HG03457 (cell line): ENCODE data around the gene SLC15A1.
"Not testable (repeated sequence)": the region's sequence is repeated elsewhere in the genome, so short reads cannot be mapped to it uniquely, and the experiment has no call there.

ENCODE experiments used
- ATAC-seq: cut with Tn5 transposase; IDR thresholded peaks from one replicate; pipeline ENCODE4 v1.9.1; 2021; ENCODE audit warnings: moderate number of reproducible peaks; ENCODE audit not compliant: unreplicated experiment

The SLC15A1 gene

GRCh38 chr13:98755116-98755515 lies 2.6 kb upstream of the SLC15A1 start:
- ATAC-seq, result no peak

- ATAC-seq, result not testable (repeated sequence)
Observed at GRCh38 chr13:98754468-98754867, 2.0 kb upstream of the SLC15A1 start.

GRCh38 chr13:98751861-98752466 lies 508 bp downstream of the SLC15A1 start:
- ATAC-seq, result no peak

- ATAC-seq, result no peak
Observed at GRCh38 chr13:98751367-98751782, 1.1 kb downstream of the SLC15A1 start.

GRCh38 chr13:98749501-98749900 lies 3.0 kb downstream of the SLC15A1 start:
- ATAC-seq, result no peak

- ATAC-seq, result no peak
Observed at GRCh38 chr13:98746968-98747367, 5.5 kb downstream of the SLC15A1 start.

GRCh38 chr13:98743377-98743776 lies 9.1 kb downstream of the SLC15A1 start:
- no peak for ATAC-seq

GRCh38 chr13:98742961-98743360 lies 9.5 kb downstream of the SLC15A1 start:
- ATAC-seq, result no peak

GRCh38 chr13:98741741-98742435 lies 10.6 kb downstream of the SLC15A1 start:
- ATAC-seq, result no peak

GRCh38 chr13:98740131-98740530 lies 12.3 kb downstream of the SLC15A1 start:
- ATAC-seq, result no peak

- no peak for ATAC-seq
Observed at GRCh38 chr13:98738993-98739392, 13.5 kb downstream of the SLC15A1 start.

GRCh38 chr13:98738213-98738612 lies 14.3 kb downstream of the SLC15A1 start:
- ATAC-seq, result no peak

- ATAC-seq, result no peak
Observed at GRCh38 chr13:98731925-98732324, 20.5 kb downstream of the SLC15A1 start.

GRCh38 chr13:98731038-98731437 lies 21.4 kb downstream of the SLC15A1 start:
- ATAC-seq, result no peak

GRCh38 chr13:98730441-98730840 lies 22.0 kb downstream of the SLC15A1 start:
- ATAC-seq, result no peak

- no peak for ATAC-seq
Observed at GRCh38 chr13:98729658-98730057, 22.8 kb downstream of the SLC15A1 start.

GRCh38 chr13:98722958-98723357 lies 29.5 kb downstream of the SLC15A1 start:
- ATAC-seq, result no peak

- no peak for ATAC-seq
Observed at GRCh38 chr13:98721825-98722510, 30.5 kb downstream of the SLC15A1 start.

- no peak for ATAC-seq
Observed at GRCh38 chr13:98719527-98720250, 32.8 kb downstream of the SLC15A1 start.

GRCh38 chr13:98717891-98718290 lies 34.6 kb downstream of the SLC15A1 start:
- no peak for ATAC-seq

- no peak for ATAC-seq
Observed at GRCh38 chr13:98717256-98717655, 35.2 kb downstream of the SLC15A1 start.
